IMR-90 (cell line): ENCODE results near the gene COL13A1. TPM values are rescaled to one million over a fixed set of nuclear protein-coding genes. Genes with fewer than 3 reads are reported as not detected.
A peak's percentile ranks its signal among the peaks of the same experiment; 100 is the strongest.

Source experiments
- ATAC-seq: fragments of 200-7000 bp; cut with Tn5 transposase; 2 replicates; pipeline ENCODE4 v1.9.1; 2020; ENCODE audit warnings: low read depth, mild to moderate bottlenecking, moderate library complexity
- BruUV-seq: library from RNA; stranded (reverse); fragments of 400-500 nt; replicated peaks from 2 replicates; lab custom pipeline; 2021; lab: Mats Ljungman, UMichigan
- CTCF ChIA-PET: fragments of 300-600 bp; formaldehyde crosslinking; extraction: SDS; loops from one replicate; lab custom pipeline; 2021; ENCODE audit warnings: antibody characterized with exemption; lab: Yijun Ruan, JAX
- POLR2A ChIA-PET: fragments of 300-600 bp; sonication (Branson Sonifier 250); formaldehyde crosslinking; loops from one replicate; lab custom pipeline; 2022; ENCODE audit warnings: antibody characterized with exemption; ENCODE audit not compliant: unreplicated experiment; lab: Charles Lee
- DNase-seq: peaks from one replicate; pipeline ENCODE4 v3.0.0; 2013
- H2AFZ ChIP-seq: replicated peaks from 2 replicates; pipeline ENCODE3; 2013; ENCODE audit warnings: low read length, mild to moderate bottlenecking; ENCODE audit not compliant: poor library complexity
- H2AK5ac ChIP-seq: 2 replicates; pipeline ENCODE4 v1.6.1; 2013; ENCODE audit warnings: low read depth, low read length, inconsistent platforms
- H2AK9ac ChIP-seq: replicated peaks from 2 replicates; pipeline ENCODE3; 2013; ENCODE audit warnings: mild to moderate bottlenecking, low read depth, low read length, moderate library complexity; ENCODE audit not compliant: poor library complexity
- H2BK120ac ChIP-seq: 2 replicates; pipeline ENCODE4 v1.6.1; 2013; ENCODE audit warnings: low read depth, low read length, inconsistent platforms
- H2BK15ac ChIP-seq: 3 replicates; pipeline ENCODE4 v1.6.1; 2013; ENCODE audit warnings: low read depth, low read length, inconsistent platforms
- H2BK20ac ChIP-seq: 2 replicates; pipeline ENCODE4 v1.6.1; 2013; ENCODE audit warnings: low read depth, mild to moderate bottlenecking, inconsistent platforms, low read length, moderate library complexity
- H2BK5ac ChIP-seq: 2 replicates; pipeline ENCODE4 v1.6.1; 2013; ENCODE audit warnings: mild to moderate bottlenecking, low read depth, low read length, inconsistent platforms; ENCODE audit not compliant: poor library complexity, severe bottlenecking
- H3K14ac ChIP-seq: replicated peaks from 2 replicates; pipeline ENCODE4 v1.6.1; 2013; ENCODE audit warnings: low read depth, low read length, inconsistent platforms
- H3K18ac ChIP-seq: 2 replicates; pipeline ENCODE4 v1.6.1; 2013; ENCODE audit warnings: low read depth, low read length, control low read depth
- H3K23ac ChIP-seq: 2 replicates; pipeline ENCODE4 v1.6.1; 2013; ENCODE audit warnings: low read depth, low read length, inconsistent platforms
- H3K27ac ChIP-seq: 2 replicates; pipeline ENCODE4 v1.5.1; 2013; ENCODE audit warnings: mild to moderate bottlenecking, control low read depth, low read length; ENCODE audit not compliant: insufficient read depth
- H3K27me3 ChIP-seq: 2 replicates; pipeline ENCODE4 v1.6.1; 2013; ENCODE audit warnings: low read length; ENCODE audit not compliant: control insufficient read depth, insufficient read depth
- H3K36me3 ChIP-seq: 2 replicates; pipeline ENCODE4 v1.6.1; 2013; ENCODE audit warnings: low read length, mixed read lengths; ENCODE audit not compliant: control insufficient read depth, insufficient read depth
- H3K4ac ChIP-seq: 2 replicates; pipeline ENCODE4 v1.6.1; 2013; ENCODE audit warnings: low read depth, low read length, inconsistent platforms
- H3K4me1 ChIP-seq: 2 replicates; pipeline ENCODE4 v1.6.1; 2013; ENCODE audit warnings: low read length, mixed read lengths; ENCODE audit not compliant: control insufficient read depth, insufficient read depth
- H3K4me2 ChIP-seq: 2 replicates; pipeline ENCODE4 v1.6.1; 2013; ENCODE audit warnings: low read depth, mild to moderate bottlenecking, control low read depth, low read length, moderate library complexity
- H3K4me3 ChIP-seq: 2 replicates; pipeline ENCODE4 v1.5.1; 2013; ENCODE audit warnings: low read depth, mild to moderate bottlenecking, control low read depth, low read length, moderate library complexity; ENCODE audit not compliant: insufficient read depth
- H3K56ac ChIP-seq: 2 replicates; pipeline ENCODE4 v1.6.1; 2013; ENCODE audit warnings: low read length, inconsistent platforms; ENCODE audit not compliant: insufficient read depth; ENCODE audit errors: extremely low read depth
- H3K79me1 ChIP-seq, 2 experiments: 2 replicates each; pipeline ENCODE4 v1.6.1; 2013; ENCODE audit warnings: low read length in 2 of 2, inconsistent platforms in 1 of 2, low read depth in 1 of 2
- H3K9ac ChIP-seq: 2 replicates; pipeline ENCODE4 v1.6.1; 2013; ENCODE audit warnings: low read depth, low read length, control low read depth
- H3K9me1 ChIP-seq: 2 replicates; pipeline ENCODE4 v1.6.1; 2013; ENCODE audit warnings: low read length, inconsistent platforms; ENCODE audit not compliant: insufficient read depth
- H3K9me3 ChIP-seq: 2 replicates; pipeline ENCODE4 v1.6.1; 2013; ENCODE audit warnings: low read length; ENCODE audit not compliant: control insufficient read depth, insufficient read depth
- H4K20me1 ChIP-seq: 2 replicates; pipeline ENCODE4 v1.6.1; 2013; ENCODE audit warnings: low read length, inconsistent platforms; ENCODE audit not compliant: insufficient read depth
- H4K5ac ChIP-seq: 2 replicates; pipeline ENCODE4 v1.6.1; 2013; ENCODE audit warnings: mild to moderate bottlenecking, low read depth, low read length, control low read depth
- H4K8ac ChIP-seq, 2 experiments: 2 replicates each; pipeline ENCODE4 v1.6.1; 2013; ENCODE audit warnings: low read depth in 2 of 2, low read length in 2 of 2, control low read depth in 1 of 2, inconsistent platforms in 1 of 2
- H4K91ac ChIP-seq: 2 replicates; pipeline ENCODE4 v1.6.1; 2013; ENCODE audit warnings: low read depth, low read length, inconsistent platforms; ENCODE audit not compliant: insufficient read depth
- BHLHE40 ChIP-seq: fragments of 150-350 bp; IDR thresholded peaks from 2 replicates; pipeline ENCODE4 v1.6.1; 2016; ENCODE audit warnings: mild to moderate bottlenecking, low read depth, low read length
- CEBPB ChIP-seq: IDR thresholded peaks from 2 replicates; pipeline ENCODE4 v1.6.1; 2012; ENCODE audit warnings: low read depth, low read length, improper control_type of control experiment
- CHD1 ChIP-seq: IDR thresholded peaks from 2 replicates; pipeline ENCODE4 v1.6.1; 2012; ENCODE audit warnings: low read depth, low read length, improper control_type of control experiment
- FOS ChIP-seq: fragments of 150-350 bp; IDR thresholded peaks from 2 replicates; pipeline ENCODE4 v1.6.1; 2016; ENCODE audit warnings: low read depth, low read length
- MAFK ChIP-seq: IDR thresholded peaks from 2 replicates; pipeline ENCODE4 v1.6.1; 2012; ENCODE audit warnings: low read depth, low read length, improper control_type of control experiment
- MAZ ChIP-seq: IDR thresholded peaks from 2 replicates; pipeline ENCODE4 v1.6.1; 2012; ENCODE audit warnings: low read depth, mild to moderate bottlenecking, low read length, improper control_type of control experiment, moderate library complexity, borderline replicate concordance
- MXI1 ChIP-seq: IDR thresholded peaks from 2 replicates; pipeline ENCODE4 v1.6.1; 2012; ENCODE audit warnings: low read depth, mild to moderate bottlenecking, low read length, moderate library complexity, borderline replicate concordance
- NFE2L2 ChIP-seq: fragments of 150-350 bp; IDR thresholded peaks from 2 replicates; pipeline ENCODE4 v1.6.1; 2016; ENCODE audit warnings: low read depth, mild to moderate bottlenecking, low read length
- POLR2A ChIP-seq: IDR thresholded peaks from 2 replicates; pipeline ENCODE4 v1.6.1; 2012; ENCODE audit warnings: mild to moderate bottlenecking, low read depth, low read length
- RAD21 ChIP-seq: IDR thresholded peaks from 2 replicates; pipeline ENCODE4 v1.6.1; 2012; ENCODE audit warnings: low read length, improper control_type of control experiment
- RCOR1 ChIP-seq: IDR thresholded peaks from 2 replicates; pipeline ENCODE4 v1.6.1; 2012; ENCODE audit warnings: mild to moderate bottlenecking, low read length, improper control_type of control experiment; ENCODE audit not compliant: insufficient replicate concordance
- RFX5 ChIP-seq: IDR thresholded peaks from 2 replicates; pipeline ENCODE4 v1.8.0; 2012; ENCODE audit warnings: low read depth, mild to moderate bottlenecking, low read length, moderate library complexity
- SMC3 ChIP-seq: fragments of 150-350 bp; IDR thresholded peaks from 2 replicates; pipeline ENCODE4 v1.6.1; 2016; ENCODE audit warnings: low read depth, mild to moderate bottlenecking, antibody characterized with exemption, low read length, moderate library complexity
- WGBS, 2 experiments: methylation state at CpG; one replicate each; pipeline versions ENCODE4 v1.1.5 to v1.1.7; 2013; ENCODE audit warnings: missing lambda C conversion rate in 2 of 2; ENCODE audit not compliant: insufficient read length in 1 of 2; ENCODE audit errors: extremely low coverage in 2 of 2; 5-methylcytosine and 5-hydroxymethylcytosine counted together
- dilution Hi-C: fragments of 300-500 bp; cut with HindIII; formaldehyde crosslinking; loops from one replicate; pipeline ENCODE4 v1.14.3; 2018; ENCODE audit warnings: low sequenced_read_pairs; ENCODE audit not compliant: unreplicated experiment
- in situ Hi-C: fragments of 300-500 bp; cut with MboI; formaldehyde crosslinking; loops from 3 replicates; pipeline ENCODE4 v1.14.3; 2019; ENCODE audit warnings: low sequenced_read_pairs, inconsistent platforms, mixed read lengths
- intact Hi-C: fragments of 100-400 bp; cut with micrococcal nuclease; formaldehyde crosslinking; loops from 2 replicates; pipeline ENCODE4 v1.10.0; 2022
- polyA plus RNA-seq, 3 experiments: library from polyadenylated mRNA; depleted of rRNA; stranded (reverse); fragments of >200 nt; gene quantifications; 2 replicates each; pipeline ENCODE4 v1.2.3, GENCODE V29; 2012; ENCODE audit warnings: low replicate concordance in 1 of 3
- total RNA-seq: library from RNA; depleted of rRNA; stranded (reverse); fragments of >200 nt; gene quantifications from 2 replicates; pipeline ENCODE4 v1.2.3, GENCODE V29; 2012
- TF ChIP-seq, protein P1 (sequence below): fragments of 150-350 bp; IDR thresholded peaks from 2 replicates; pipeline ENCODE4 v1.6.1; 2016; ENCODE audit warnings: low read depth, mild to moderate bottlenecking, low read length, moderate library complexity, borderline replicate concordance
- TF ChIP-seq, protein P2 (sequence below): fragments of 150-350 bp; IDR thresholded peaks from 2 replicates; pipeline ENCODE4 v1.6.1; 2017; ENCODE audit warnings: mild to moderate bottlenecking, antibody characterized with exemption, low read length, low read depth
- TF ChIP-seq, protein P3 (sequence below): conservative IDR thresholded peaks from 2 replicates; pipeline ENCODE4 v1.5.1; 2012; ENCODE audit warnings: mild to moderate bottlenecking, low read depth, low read length, improper control_type of control experiment

COL13A1 gene
- total and polyA plus RNA-seq, 2 of the 4 experiments (the other 2 are of a cell fraction), result 12.2 to 31.3 TPM

DNA sequence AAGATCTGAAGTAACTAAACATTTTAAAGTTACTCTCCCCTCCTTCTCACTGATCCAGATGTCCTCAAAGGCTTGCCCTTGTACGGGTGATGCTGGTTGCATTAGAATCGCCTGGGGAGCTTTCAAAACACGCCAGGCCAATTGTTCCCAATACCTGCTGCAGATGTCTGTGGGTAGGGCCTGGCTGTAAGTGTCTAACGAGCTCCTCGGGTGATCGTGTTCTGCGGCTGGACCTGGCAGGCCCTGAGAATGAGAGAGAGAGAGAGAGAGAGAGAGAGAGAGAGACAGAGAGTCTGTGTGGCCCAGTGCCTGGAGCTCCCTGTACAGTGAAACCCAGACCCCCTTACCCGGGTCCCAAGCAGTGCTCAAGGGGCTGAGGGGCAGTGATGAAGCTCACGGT is 8.4 kb downstream of the COL13A1 start:
- Histone ChIP-seq H3K4me2 (peak overlapping the region; percentile 12; the same call in 1 of the 2 replicates), H3K4ac (peak overlapping the region; percentile 63), H3K79me1 (peaks cover 44 to 97% of the 10 kb centered on the region in 2 experiments), H3K27ac (no peak overlapping the region), H2AK5ac (peak overlapping the region; percentile 88), H2AFZ (peak overlapping the region; percentile 61), H3K27me3 (no peaks in the 10 kb centered on the region), H2BK15ac (peak overlapping the region; percentile 57; the same call in 2 of the 3 replicates), H2BK5ac (no peak overlapping the region), H3K9me1 (peaks cover 36% of the 10 kb centered on the region), H3K56ac (no peak overlapping the region), H3K14ac (peak overlapping the region; percentile 82), H3K4me3 (no peak overlapping the region), H3K36me3 (no peaks in the 10 kb centered on the region), H4K91ac (peak overlapping the region; percentile 66), H4K20me1 (no peaks in the 10 kb centered on the region), H2AK9ac (peak overlapping the region; percentile 60), H4K8ac (peak overlapping the region; percentile 47 to 84), H3K9ac (no peak overlapping the region), H2BK120ac (peak overlapping the region; percentile 86), H2BK20ac (peak overlapping the region; percentile 82), H4K5ac (peak overlapping the region; percentile 46), H3K23ac (peak overlapping the region; percentile 93), H3K4me1 (peaks cover 27% of the 10 kb centered on the region), H3K9me3 (no peaks in the 10 kb centered on the region), H3K18ac (no peak overlapping the region; the same call in 1 of the 2 replicates)
- POLR2A ChIA-PET, result no interaction called here
- dilution Hi-C loops, result no loop called here
- DNase-seq (no peak), ATAC-seq (peak; percentile 2; the same call in 1 of the 2 replicates)
- TF ChIP-seq, protein P1, sequence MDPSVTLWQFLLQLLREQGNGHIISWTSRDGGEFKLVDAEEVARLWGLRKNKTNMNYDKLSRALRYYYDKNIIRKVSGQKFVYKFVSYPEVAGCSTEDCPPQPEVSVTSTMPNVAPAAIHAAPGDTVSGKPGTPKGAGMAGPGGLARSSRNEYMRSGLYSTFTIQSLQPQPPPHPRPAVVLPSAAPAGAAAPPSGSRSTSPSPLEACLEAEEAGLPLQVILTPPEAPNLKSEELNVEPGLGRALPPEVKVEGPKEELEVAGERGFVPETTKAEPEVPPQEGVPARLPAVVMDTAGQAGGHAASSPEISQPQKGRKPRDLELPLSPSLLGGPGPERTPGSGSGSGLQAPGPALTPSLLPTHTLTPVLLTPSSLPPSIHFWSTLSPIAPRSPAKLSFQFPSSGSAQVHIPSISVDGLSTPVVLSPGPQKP, result no peak
- no peak for TF ChIP-seq RFX5
- TF ChIP-seq, protein P2, sequence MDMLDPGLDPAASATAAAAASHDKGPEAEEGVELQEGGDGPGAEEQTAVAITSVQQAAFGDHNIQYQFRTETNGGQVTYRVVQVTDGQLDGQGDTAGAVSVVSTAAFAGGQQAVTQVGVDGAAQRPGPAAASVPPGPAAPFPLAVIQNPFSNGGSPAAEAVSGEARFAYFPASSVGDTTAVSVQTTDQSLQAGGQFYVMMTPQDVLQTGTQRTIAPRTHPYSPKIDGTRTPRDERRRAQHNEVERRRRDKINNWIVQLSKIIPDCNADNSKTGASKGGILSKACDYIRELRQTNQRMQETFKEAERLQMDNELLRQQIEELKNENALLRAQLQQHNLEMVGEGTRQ, result no peak
- TF ChIP-seq CEBPB, result no peak
- TF ChIP-seq, protein P3, sequence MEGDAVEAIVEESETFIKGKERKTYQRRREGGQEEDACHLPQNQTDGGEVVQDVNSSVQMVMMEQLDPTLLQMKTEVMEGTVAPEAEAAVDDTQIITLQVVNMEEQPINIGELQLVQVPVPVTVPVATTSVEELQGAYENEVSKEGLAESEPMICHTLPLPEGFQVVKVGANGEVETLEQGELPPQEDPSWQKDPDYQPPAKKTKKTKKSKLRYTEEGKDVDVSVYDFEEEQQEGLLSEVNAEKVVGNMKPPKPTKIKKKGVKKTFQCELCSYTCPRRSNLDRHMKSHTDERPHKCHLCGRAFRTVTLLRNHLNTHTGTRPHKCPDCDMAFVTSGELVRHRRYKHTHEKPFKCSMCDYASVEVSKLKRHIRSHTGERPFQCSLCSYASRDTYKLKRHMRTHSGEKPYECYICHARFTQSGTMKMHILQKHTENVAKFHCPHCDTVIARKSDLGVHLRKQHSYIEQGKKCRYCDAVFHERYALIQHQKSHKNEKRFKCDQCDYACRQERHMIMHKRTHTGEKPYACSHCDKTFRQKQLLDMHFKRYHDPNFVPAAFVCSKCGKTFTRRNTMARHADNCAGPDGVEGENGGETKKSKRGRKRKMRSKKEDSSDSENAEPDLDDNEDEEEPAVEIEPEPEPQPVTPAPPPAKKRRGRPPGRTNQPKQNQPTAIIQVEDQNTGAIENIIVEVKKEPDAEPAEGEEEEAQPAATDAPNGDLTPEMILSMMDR, result no peak
- no peak for TF ChIP-seq POLR2A
- no peak for TF ChIP-seq RAD21
- no peak for TF ChIP-seq FOS
- TF ChIP-seq CHD1, result no peak
- TF ChIP-seq MAFK, result no peak
- no peak for TF ChIP-seq SMC3
- TF ChIP-seq MAZ, result no peak
- TF ChIP-seq MXI1, result no peak
- no peak for TF ChIP-seq RCOR1
- no peak for TF ChIP-seq NFE2L2
- no peak for TF ChIP-seq BHLHE40
- BruUV-seq, result no TSS peak
- 40% methylated on average over 2 of the region's 9 CpGs; no CpG with 5 or more reads in 1 of the 2 experiments for WGBS, 2 experiments
- in situ Hi-C loops, result no loop called here
- intact Hi-C loops, result no loop called here
- CTCF ChIA-PET, result interaction anchor here (0.8 kb wide), 1 partner anchor 113 kb away, joined by 3 read pairs; no protein-coding TSS in a partner anchor
